ENCODE data around the gene ASTN1.

The ASTN1 gene

DNA sequence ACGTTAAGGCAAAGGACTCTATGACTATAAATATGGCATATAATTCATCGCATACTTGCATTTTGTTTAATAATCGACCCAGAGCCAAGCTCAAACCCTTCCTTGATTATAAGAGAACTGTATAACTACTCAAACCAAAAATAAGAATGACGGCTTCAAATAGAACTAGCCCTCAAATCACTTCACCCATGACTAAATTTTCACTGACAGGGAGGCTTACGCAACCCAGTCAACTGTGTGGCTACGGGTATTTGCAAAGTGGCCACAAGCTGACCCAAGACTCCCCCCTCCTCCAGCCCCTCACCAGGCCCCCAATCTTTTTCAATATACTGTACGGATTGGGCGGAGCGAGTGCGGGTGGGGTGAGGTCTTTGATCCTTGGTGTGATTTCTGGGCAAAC lies 268.3 kb downstream of the ASTN1 start:
- no peak for DNase-seq (ENCODE audit: low read depth in 2 of 2)
- TF ChIP-seq, protein P1, sequence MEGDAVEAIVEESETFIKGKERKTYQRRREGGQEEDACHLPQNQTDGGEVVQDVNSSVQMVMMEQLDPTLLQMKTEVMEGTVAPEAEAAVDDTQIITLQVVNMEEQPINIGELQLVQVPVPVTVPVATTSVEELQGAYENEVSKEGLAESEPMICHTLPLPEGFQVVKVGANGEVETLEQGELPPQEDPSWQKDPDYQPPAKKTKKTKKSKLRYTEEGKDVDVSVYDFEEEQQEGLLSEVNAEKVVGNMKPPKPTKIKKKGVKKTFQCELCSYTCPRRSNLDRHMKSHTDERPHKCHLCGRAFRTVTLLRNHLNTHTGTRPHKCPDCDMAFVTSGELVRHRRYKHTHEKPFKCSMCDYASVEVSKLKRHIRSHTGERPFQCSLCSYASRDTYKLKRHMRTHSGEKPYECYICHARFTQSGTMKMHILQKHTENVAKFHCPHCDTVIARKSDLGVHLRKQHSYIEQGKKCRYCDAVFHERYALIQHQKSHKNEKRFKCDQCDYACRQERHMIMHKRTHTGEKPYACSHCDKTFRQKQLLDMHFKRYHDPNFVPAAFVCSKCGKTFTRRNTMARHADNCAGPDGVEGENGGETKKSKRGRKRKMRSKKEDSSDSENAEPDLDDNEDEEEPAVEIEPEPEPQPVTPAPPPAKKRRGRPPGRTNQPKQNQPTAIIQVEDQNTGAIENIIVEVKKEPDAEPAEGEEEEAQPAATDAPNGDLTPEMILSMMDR (IDR thresholded peaks at IDR 0.05; ENCODE audit: low read depth, low read length), result no peak
- H3K4me3 ChIP-seq (replicated peaks in 1 of 2; ENCODE audit: low read depth in 2 of 2, low read length in 2 of 2), result no peak overlapping the region

DNA sequence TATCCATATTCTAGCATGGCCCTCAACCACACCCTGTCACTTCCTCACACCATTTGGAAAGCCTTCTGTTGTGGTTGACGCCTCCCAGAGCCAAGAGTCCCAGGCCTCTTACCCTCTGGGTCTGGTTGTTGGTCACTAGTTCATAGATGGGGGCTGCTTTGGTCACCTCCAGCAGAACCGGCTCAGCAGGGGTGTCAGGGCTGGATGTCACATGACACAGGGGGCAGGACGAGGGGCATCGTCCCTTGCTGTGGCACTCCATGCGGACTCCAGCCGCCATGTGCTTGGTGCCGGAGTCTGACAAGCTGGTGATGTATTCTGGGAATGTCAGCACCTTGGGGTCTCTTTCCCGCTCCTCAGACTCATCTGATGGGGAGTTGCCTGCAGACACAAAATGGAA lies 270.1 kb downstream of the ASTN1 start:
- TF ChIP-seq, protein P1 (IDR thresholded peaks at IDR 0.05; ENCODE audit: low read depth, low read length), result no peak
- DNase-seq (ENCODE audit: low read depth in 2 of 2), result no peak
- no peak overlapping the region for H3K4me3 ChIP-seq (replicated peaks in 1 of 2; ENCODE audit: low read depth in 2 of 2, low read length in 2 of 2)

- DNase-seq (ENCODE audit: low read depth in 2 of 2), result no peak
- TF ChIP-seq, protein P1 (IDR thresholded peaks at IDR 0.05; ENCODE audit: low read depth, low read length), result no peak
- H3K4me3 ChIP-seq (replicated peaks in 1 of 2; ENCODE audit: low read depth in 2 of 2, low read length in 2 of 2), result no peak overlapping the region
Measured at GRCh38 chr1:176893625-176894352, 270.7 kb downstream of the ASTN1 start.

DNA sequence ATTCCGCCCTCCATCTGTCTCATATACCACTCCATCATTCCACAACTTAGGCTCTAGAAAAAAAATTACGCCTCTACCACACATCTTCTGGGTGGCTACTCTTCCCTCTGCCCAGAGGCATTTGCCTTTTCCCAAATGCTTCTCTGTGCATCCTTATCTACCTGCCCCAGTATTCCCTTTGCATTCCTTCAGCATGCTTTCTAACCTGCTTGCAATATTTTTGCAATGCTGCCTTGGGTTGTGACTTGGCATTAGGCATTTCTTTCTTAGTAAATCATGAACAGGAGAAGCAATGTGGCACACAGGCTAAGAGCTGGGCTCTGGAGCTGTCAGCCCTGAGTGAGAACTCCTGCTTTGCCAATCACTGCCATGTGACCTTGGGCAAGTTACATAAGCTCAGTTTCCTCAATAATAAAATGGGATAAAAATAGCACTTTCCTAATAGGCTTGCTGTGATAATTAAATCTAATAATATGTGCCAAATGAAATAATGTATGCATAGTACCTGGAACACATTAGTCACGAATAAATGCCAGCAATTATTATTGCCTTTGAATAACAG lies 276.0 kb downstream of the ASTN1 start:
- TF ChIP-seq, protein P1 (IDR thresholded peaks at IDR 0.05; ENCODE audit: low read depth, low read length), result no peak
- H3K4me3 ChIP-seq (replicated peaks in 1 of 2; ENCODE audit: low read depth in 2 of 2, low read length in 2 of 2), result no peak overlapping the region
- DNase-seq (ENCODE audit: low read depth in 2 of 2), result no peak

DNA sequence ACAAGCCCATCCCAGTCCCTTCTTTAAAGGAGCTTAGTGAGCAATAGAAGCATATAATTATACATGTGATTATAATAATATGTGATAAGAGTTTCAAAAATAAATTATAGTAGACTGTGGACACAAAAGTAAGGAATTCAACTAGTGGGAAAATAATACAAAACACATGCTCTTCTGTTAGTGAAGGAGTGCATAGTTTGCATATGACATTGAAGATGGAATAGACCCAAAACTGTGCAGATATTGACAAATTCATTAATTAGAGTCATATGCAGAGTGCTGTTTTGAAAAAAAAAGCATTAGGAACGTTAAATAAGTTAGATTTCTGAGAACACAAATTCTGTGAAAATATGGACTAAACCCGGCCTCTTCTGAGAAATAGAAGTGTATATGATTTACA lies 278.8 kb downstream of the ASTN1 start:
- no peak overlapping the region for H3K4me3 ChIP-seq (replicated peaks in 1 of 2; ENCODE audit: low read depth in 2 of 2, low read length in 2 of 2)
- no peak for DNase-seq (ENCODE audit: low read depth in 2 of 2)
- TF ChIP-seq, protein P1 (IDR thresholded peaks at IDR 0.05; ENCODE audit: low read depth, low read length), result no peak

DNA sequence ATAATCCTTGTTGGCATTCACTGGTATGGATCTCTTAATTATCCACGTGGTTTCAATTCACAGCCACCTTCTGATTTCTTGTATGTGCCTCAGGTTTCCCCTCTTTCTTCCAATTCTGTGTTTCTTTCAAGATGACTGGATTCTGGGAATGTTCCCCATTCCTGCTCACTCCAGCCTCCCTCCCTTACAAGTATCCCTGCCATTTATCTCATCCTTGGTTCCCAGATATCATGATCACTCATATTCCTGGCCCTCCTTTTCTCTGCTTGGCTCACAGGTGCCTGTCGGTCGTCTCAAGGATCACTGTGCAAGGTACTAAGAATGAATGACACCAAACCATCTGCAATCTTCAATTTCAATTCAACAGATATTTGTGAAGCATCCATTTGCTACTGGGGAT lies 279.2 kb downstream of the ASTN1 start:
- DNase-seq (ENCODE audit: low read depth in 2 of 2), result no peak
- TF ChIP-seq, protein P1 (IDR thresholded peaks at IDR 0.05; ENCODE audit: low read depth, low read length), result no peak
- no peak overlapping the region for H3K4me3 ChIP-seq (replicated peaks in 1 of 2; ENCODE audit: low read depth in 2 of 2, low read length in 2 of 2)

Data from cardiac fibroblast (primary cell).